HG02885 (cell line): ENCODE data around the gene C10orf143.
"Not testable (repeated sequence)": the region's sequence is repeated elsewhere in the genome, so short reads cannot be mapped to it uniquely, and the experiment has no call there.

Source experiments
- ATAC-seq: cut with Tn5 transposase; IDR thresholded peaks from one replicate; pipeline ENCODE4 v1.9.1; 2021; ENCODE audit warnings: mild to moderate bottlenecking; ENCODE audit not compliant: unreplicated experiment, poor library complexity

Gene C10orf143

GRCh38 chr10:130112821-130113220, 2.2 kb upstream of the C10orf143 start:
- ATAC-seq: no peak

GRCh38 chr10:130111852-130112180, 1.2 kb upstream of the C10orf143 start:
- no peak for ATAC-seq

GRCh38 chr10:130111113-130111851, 652 bp upstream of the C10orf143 start:
- peak; percentile 86 for ATAC-seq

GRCh38 chr10:130109796-130110245, 809 bp downstream of the C10orf143 start:
- ATAC-seq: no peak

- ATAC-seq: no peak
Measured at GRCh38 chr10:130108934-130109604, 1.6 kb downstream of the C10orf143 start.

GRCh38 chr10:130108146-130108545, 2.5 kb downstream of the C10orf143 start:
- ATAC-seq: not testable (repeated sequence)

GRCh38 chr10:130105724-130106123, 4.9 kb downstream of the C10orf143 start:
- ATAC-seq: no peak

- no peak for ATAC-seq
Measured at GRCh38 chr10:130099344-130099743, 11.3 kb downstream of the C10orf143 start.

- not testable (repeated sequence) for ATAC-seq
Measured at GRCh38 chr10:130090565-130090964, 20.1 kb downstream of the C10orf143 start.

- ATAC-seq: no peak
Measured at GRCh38 chr10:130080461-130080814, 30.2 kb downstream of the C10orf143 start.

GRCh38 chr10:130079614-130080460, 30.8 kb downstream of the C10orf143 start:
- ATAC-seq: no peak

GRCh38 chr10:130078120-130078519, 32.5 kb downstream of the C10orf143 start:
- ATAC-seq: no peak

GRCh38 chr10:130076681-130077080, 33.9 kb downstream of the C10orf143 start:
- ATAC-seq: no peak

- ATAC-seq: no peak
Measured at GRCh38 chr10:130074639-130075038, 36.0 kb downstream of the C10orf143 start.

GRCh38 chr10:130073912-130074311, 36.7 kb downstream of the C10orf143 start:
- no peak for ATAC-seq

- ATAC-seq: no peak
Measured at GRCh38 chr10:130072247-130072646, 38.4 kb downstream of the C10orf143 start.

GRCh38 chr10:130067893-130068292, 42.7 kb downstream of the C10orf143 start:
- ATAC-seq: no peak

- no peak for ATAC-seq
Measured at GRCh38 chr10:130066743-130067142, 43.9 kb downstream of the C10orf143 start.

- no peak for ATAC-seq
Measured at GRCh38 chr10:130065251-130065650, 45.4 kb downstream of the C10orf143 start.

- ATAC-seq: no peak
Measured at GRCh38 chr10:130064783-130065182, 45.8 kb downstream of the C10orf143 start.

- no peak for ATAC-seq
Measured at GRCh38 chr10:130062976-130063375, 47.7 kb downstream of the C10orf143 start.
